ENCODE data around the gene OR2T8. TPM values are rescaled to one million over a fixed set of nuclear protein-coding genes. Genes with fewer than 3 reads are reported as not detected.

The OR2T8 gene
- total RNA-seq, 1 experiment from 2014 or later, result not detected

DNA sequence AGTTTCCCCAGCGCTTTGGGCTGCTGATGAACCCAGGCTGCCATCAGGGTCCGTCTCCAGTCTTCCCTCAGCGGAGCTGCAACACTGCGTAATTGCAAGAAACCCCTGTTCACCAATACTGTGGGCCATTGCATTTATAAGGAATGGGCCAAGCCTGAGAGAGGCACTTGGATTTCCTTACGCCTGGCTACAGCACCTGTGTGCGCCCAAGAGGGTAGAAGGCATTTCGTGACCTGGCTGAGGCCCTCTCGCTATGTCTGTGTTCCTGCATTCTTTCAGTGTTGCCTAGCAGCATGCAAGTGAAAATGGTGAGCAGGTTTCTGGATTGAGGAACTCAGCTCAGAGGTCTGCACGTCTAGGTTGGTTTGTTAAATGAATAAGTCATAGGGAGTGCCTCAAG lies 36.7 kb upstream of the OR2T8 start:
- Histone ChIP-seq H3K18ac (ENCODE audit: insufficient read length, low read depth, low read length) (no peak overlapping the region), H3K27ac (ENCODE audit: insufficient read length, low read depth, low read length) (no peak overlapping the region), H3K9ac (ENCODE audit: extremely low read depth, insufficient read length, low read length) (no peak overlapping the region), H3K23me2 (ENCODE audit: insufficient read length, low read depth, low read length, poor library complexity, severe bottlenecking) (no peaks in the 10 kb centered on the region), H2BK120ac (ENCODE audit: low read depth, low read length, poor library complexity, severe bottlenecking) (no peak overlapping the region), H2BK5ac (ENCODE audit: insufficient read length, low read length) (no peak overlapping the region), H3K27me3 (ENCODE audit: insufficient read depth, low read length) (no peaks in the 10 kb centered on the region), H3K4ac (ENCODE audit: low read depth, low read length) (no peak overlapping the region), H3K4me1 (ENCODE audit: insufficient read depth, low read length) (no peaks in the 10 kb centered on the region), H2BK12ac (ENCODE audit: insufficient read length, low read depth, low read length) (no peak overlapping the region), H3K79me2 (ENCODE audit: insufficient read depth, low read length) (no peaks in the 10 kb centered on the region), H2AFZ (ENCODE audit: low read length) (no peak overlapping the region), H4K8ac (replicated peaks; ENCODE audit: insufficient read length, low read depth, low read length) (no peak overlapping the region), H3K56ac (ENCODE audit: insufficient read length, low read depth, low read length) (no peak overlapping the region), H4K5ac (ENCODE audit: insufficient read length, low read depth, low read length) (no peak overlapping the region), H2BK20ac (ENCODE audit: low read depth, low read length, poor library complexity, severe bottlenecking) (no peak overlapping the region), H4K91ac (ENCODE audit: insufficient read length, low read depth, low read length) (no peak overlapping the region), H3K79me1 (ENCODE audit: insufficient read depth, low read depth, low read length, poor library complexity, severe bottlenecking) (no peaks in the 10 kb centered on the region), H3K9me3 (ENCODE audit: control insufficient read depth, low read depth, low read length) (peaks cover 7% of the 10 kb centered on the region), H2BK15ac (ENCODE audit: low read depth, low read length) (no peak overlapping the region), H2AK5ac (ENCODE audit: insufficient read length, low read length) (no peak overlapping the region), H4K20me1 (ENCODE audit: control insufficient read depth, insufficient read depth, insufficient read length) (no peaks in the 10 kb centered on the region), H3K4me2 (ENCODE audit: insufficient read depth, insufficient read length, low read length) (no peak overlapping the region), H3K23ac (ENCODE audit: insufficient read length, low read depth, low read length) (no peak overlapping the region), H3K14ac (ENCODE audit: insufficient read depth, low read length) (no peak overlapping the region), H3T11ph (ENCODE audit: low read length) (no peak overlapping the region)
- no CpG with 5 or more reads among the region's 9 CpGs for WGBS (ENCODE audit: extremely low coverage, insufficient read length, low lambda C conversion rate)
- H3K36me3 Mint-ChIP-seq (ENCODE audit: insufficient read depth in 1 of 3, low read depth in 3 of 3), result peaks cover 0 to 5% (median 0%) of the 10 kb centered on the region in 3 experiments; a peak in 3 of 7 replicates
- H3K4me1 Mint-ChIP-seq, result peaks cover 0 to 3% of the 10 kb centered on the region in 2 experiments; a peak in 2 of 4 replicates
- TF ChIP-seq, protein P1, sequence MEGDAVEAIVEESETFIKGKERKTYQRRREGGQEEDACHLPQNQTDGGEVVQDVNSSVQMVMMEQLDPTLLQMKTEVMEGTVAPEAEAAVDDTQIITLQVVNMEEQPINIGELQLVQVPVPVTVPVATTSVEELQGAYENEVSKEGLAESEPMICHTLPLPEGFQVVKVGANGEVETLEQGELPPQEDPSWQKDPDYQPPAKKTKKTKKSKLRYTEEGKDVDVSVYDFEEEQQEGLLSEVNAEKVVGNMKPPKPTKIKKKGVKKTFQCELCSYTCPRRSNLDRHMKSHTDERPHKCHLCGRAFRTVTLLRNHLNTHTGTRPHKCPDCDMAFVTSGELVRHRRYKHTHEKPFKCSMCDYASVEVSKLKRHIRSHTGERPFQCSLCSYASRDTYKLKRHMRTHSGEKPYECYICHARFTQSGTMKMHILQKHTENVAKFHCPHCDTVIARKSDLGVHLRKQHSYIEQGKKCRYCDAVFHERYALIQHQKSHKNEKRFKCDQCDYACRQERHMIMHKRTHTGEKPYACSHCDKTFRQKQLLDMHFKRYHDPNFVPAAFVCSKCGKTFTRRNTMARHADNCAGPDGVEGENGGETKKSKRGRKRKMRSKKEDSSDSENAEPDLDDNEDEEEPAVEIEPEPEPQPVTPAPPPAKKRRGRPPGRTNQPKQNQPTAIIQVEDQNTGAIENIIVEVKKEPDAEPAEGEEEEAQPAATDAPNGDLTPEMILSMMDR (conservative IDR thresholded peaks at IDR 0.05), result no peak
- no peak overlapping the region for H3K27ac Mint-ChIP-seq
- no peak overlapping the region for H3K4me3 Mint-ChIP-seq
- no peaks in the 10 kb centered on the region for H3K27me3 Mint-ChIP-seq (ENCODE audit: low read depth)
- DNase-seq, result no peak
- H3K9me3 Mint-ChIP-seq, result peaks cover 46 to 54% of the 10 kb centered on the region in 2 experiments
